Astrocyte (in vitro differentiated cells and primary cell): ENCODE results near the gene MTUS2.

Experiments used
- CTCF ChIP-seq: IDR thresholded peaks from 2 replicates; pipeline ENCODE4 v1.5.1; 2011; ENCODE audit warnings: low read depth, mild to moderate bottlenecking, inconsistent platforms, low read length, moderate library complexity; ENCODE audit not compliant: insufficient read depth
- EZH2 ChIP-seq: IDR thresholded peaks from 2 replicates; pipeline ENCODE4 v1.6.1; 2012; ENCODE audit warnings: mild to moderate bottlenecking, low read length, inconsistent platforms; ENCODE audit not compliant: insufficient read depth

DNA sequence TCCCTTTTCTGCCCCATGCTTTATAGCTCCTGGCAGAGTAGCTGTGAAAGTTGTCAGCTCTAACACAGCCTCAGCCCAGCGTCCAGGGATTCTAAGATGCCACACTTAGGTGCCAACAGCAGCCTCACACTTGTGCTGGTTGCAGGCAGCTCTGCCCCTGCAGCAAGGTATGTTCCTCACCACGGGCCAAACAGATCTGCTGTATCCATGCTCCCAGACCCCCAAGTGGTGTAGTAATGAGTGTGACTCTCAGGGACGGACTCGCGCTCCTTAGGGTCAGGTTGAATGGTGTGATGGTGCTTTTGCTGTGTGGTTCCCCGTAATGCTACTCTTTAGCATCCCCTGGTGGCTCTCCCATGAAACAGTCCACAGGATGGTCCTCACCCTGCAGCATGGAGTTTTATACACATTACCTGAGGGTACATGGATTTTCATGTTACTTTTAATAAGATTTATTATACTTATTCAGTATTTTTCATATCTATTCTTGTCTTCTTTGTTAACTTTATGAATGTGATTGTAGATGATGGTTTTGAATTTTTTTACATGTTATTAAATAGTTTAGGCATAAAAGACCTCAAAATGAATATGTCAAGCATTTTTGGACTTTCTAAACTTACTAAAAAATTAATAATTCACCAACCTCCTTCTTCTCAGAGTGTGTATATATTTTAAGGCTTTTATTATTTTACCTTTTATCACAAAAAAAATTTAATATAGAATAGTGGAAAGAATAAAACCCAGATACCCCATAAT is 542.9 kb downstream of the MTUS2 start:
- peak; percentile 89 for TF ChIP-seq CTCF
- TF ChIP-seq EZH2, result no peak
